HTERT RPE-1 (cell line): ENCODE results near the gene MGRN1.

Experiments
- in situ Hi-C: fragments of 300-500 bp; cut with MboI; formaldehyde crosslinking; loops from 4 replicates; pipeline ENCODE4 v1.14.3; 2020; ENCODE audit warnings: low sequenced_read_pairs

The MGRN1 gene

GRCh38 chr16:4667203-4667963 is 42.8 kb downstream of the MGRN1 start:
- in situ Hi-C loops, result no loop called here

GRCh38 chr16:4668313-4668960 is 43.8 kb downstream of the MGRN1 start:
- in situ Hi-C loops, result no loop called here

- in situ Hi-C loops, result no loop called here
These were observed 48.9 kb downstream of the MGRN1 start for GRCh38 chr16:4673387-4674046.

DNA sequence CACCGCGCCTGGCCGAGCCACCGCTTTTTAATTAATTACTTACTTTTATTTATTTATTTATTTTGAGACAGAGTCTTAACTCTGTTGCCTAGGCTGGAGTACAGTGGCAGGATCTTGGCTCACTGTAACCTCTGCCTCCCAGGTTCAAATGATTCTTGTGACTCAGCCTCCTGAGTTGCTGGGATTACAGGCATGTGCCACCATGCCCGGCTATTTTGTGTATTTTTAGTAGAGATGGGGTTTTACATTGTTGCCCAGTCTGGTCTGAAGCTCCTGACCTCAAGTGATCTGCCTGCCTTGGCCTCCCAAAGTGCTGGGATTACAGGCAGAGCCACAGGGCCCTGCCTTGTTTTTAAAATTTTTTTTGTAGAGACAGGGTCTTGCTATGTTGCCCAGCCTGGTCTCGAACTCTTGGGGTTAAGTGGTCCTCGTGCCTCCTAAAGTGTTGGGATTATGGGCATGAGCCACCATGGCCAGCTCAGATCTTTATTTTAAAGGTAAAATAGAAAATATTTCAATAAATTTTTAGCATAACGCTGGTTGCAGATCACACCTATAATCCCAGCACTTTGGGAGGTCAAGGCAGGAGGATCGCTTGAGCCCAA is 50.4 kb downstream of the MGRN1 start:
- in situ Hi-C loops, result no loop called here

DNA sequence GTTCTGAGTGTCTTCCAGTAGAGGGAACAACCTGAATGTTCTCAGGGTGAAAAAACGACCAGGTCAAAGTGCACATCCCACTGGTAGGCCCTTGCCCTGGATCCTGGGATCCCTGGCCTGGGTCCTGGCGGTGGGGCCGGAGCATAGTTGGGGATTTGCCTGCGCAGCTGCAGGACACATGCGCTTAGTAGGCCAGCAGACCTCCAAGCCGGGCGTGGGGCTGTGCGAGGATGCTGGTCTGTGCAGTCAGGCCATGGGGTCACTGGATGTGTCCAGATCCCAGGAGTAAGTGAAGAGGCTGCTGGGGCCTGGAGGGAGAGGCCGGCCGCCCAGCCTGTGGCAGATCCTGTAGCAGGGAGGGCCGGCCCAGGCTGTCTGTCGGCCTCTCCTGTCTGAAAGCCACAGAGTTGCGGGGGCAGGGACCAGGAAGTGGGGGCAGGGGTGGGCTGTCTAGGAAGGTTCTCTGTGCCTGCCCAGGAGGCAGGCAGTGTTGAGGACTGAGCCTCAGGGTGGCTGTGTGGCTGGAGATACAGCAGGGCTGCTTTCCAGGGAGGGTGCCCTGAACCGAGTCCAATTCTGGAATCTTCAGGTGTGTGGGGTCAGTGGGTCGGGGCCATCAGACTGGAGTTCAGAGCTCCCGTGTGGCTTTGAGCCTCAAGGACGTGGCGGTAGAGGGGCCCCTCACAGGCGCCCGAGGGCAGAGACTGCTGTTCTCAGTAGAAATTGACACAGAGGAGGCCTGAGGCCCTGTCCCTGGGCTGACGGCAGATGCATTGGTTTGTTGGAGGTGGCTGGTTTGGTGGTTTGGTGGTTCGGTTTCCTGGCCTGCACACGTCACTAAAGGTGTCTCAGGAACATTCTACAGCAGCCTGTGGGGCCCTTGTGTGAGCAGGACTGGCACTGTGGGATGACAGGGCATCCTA is 51.5 kb downstream of the MGRN1 start:
- in situ Hi-C loops, result no loop called here

- in situ Hi-C loops, result no loop called here
These were observed 52.2 kb downstream of the MGRN1 start for GRCh38 chr16:4676831-4677230.

GRCh38 chr16:4677390-4677789 is 52.8 kb downstream of the MGRN1 start:
- in situ Hi-C loops, result no loop called here

DNA sequence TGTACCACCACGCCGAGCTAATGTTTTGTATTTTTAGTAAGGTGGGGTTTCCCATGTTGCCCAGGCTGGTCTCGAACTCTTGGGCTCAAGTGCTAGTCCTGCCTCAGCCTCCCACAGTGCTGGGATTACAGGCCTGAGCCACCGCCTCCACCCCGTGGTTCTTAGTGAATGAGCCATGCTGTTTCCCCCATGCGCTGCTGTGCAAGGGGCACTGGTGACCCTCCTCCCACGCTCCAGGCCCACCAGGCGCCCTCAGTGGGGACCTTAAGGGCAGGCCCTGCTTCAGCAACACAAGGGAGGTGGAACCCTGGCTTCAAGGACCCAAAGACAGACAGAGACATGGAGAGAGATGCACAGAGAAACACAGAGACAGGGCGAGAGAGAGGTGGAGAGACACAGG is 53.4 kb downstream of the MGRN1 start:
- in situ Hi-C loops, result no loop called here

- in situ Hi-C loops, result no loop called here
These were observed 54.0 kb downstream of the MGRN1 start for GRCh38 chr16:4678596-4678995.

DNA sequence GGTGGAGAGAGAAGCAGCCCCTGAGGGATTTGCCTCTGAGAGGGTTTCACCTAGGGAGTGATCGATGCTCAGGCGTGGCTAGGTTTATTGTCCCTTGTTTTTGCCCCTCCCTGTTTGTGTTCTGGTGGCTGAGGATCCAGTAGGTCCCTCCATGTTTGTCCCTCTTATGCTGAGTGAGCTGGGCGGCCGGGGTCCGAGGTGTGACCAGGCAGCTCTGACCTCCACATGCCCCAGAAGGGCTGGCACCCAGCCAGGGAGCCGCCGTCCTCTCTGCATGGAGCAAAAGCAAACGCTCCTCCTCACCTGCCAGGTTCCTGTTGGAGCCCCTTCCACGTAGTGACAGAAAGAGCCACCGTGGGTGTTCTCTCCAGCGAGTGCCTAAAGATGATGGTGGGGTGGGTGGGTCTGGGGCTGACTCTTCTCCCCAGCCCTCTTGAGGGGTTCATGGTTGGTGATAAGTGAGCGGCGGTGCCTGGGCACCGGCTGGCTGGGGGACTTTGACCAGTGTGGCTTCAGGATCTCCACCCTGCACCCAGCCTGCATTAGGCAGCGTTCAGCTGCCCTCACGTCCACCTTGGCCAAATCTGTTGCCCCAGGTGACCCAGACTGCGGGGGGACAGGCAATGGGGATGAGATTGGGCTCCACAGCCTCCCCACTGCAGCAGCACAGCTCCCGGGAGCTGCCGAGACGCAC is 54.7 kb downstream of the MGRN1 start:
- in situ Hi-C loops, result no loop called here

DNA sequence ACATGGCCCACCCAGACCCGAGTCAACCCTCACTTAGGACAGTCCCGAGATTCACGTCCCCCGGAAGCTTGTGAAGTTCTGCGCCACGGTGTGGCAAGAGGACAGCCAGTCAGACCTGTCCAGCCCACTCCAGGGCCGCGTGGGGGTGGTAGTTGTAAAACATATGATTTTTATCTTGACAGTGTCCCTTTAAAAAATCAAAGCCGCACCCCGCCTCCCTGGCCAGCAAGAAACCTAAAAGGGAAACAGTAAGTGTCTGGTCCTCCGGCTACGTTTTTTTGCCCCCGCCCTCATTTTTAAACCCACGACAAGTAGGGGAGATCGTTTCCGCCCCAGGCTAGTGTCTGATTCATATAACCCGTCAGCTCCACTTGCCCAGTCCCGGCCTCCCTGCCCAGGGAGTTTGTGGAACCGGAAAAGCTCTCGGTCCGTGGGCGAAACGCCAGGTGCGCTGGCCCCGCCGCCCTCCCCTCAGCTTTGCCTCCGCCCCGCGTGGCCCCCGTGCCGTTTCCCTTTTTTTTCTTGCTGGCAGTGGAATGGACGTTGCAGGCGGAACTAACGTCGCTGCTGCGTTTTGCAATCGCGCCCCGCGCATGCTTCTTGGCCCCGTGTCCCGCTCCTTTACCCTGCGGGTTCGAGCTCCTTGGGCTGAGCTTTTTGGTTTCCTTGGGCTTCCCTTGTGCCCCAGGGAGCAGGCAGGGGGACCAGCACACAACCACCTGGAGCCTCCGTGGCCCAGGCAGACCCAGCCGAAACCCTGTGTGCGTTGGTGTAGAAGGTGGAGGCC is 55.4 kb downstream of the MGRN1 start:
- in situ Hi-C loops, result no loop called here

GRCh38 chr16:4680673-4681470 is 56.2 kb downstream of the MGRN1 start:
- in situ Hi-C loops, result no loop called here

DNA sequence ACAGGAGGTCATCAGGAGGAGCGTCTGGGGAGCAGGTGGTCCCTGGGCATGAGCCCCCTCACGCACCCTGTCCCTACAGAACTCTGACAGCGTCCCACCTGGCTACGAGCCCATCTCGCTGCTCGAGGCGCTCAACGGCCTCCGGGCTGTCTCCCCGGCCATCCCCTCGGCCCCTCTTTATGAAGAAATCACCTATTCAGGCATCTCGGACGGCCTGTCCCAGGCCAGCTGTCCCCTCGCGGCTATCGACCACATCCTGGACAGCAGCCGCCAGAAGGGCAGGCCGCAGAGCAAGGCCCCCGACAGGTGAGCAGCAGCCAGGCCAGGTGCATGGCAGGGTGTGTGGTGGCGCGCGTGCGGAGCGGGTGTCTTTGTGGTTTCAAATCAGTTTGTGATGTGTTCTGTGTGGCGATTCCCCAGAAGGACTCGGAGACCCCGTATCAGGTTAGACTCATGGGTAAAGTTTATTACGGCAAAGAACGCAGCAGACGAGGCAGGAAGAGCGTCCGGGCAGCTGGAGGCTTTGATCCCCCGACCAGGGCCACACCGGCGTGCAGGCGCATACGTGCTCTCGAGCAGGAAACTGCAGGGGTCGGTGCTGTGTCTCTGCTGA is 57.0 kb downstream of the MGRN1 start:
- in situ Hi-C loops, result no loop called here

GRCh38 chr16:4682084-4682591 is 57.5 kb downstream of the MGRN1 start:
- in situ Hi-C loops, result no loop called here

DNA sequence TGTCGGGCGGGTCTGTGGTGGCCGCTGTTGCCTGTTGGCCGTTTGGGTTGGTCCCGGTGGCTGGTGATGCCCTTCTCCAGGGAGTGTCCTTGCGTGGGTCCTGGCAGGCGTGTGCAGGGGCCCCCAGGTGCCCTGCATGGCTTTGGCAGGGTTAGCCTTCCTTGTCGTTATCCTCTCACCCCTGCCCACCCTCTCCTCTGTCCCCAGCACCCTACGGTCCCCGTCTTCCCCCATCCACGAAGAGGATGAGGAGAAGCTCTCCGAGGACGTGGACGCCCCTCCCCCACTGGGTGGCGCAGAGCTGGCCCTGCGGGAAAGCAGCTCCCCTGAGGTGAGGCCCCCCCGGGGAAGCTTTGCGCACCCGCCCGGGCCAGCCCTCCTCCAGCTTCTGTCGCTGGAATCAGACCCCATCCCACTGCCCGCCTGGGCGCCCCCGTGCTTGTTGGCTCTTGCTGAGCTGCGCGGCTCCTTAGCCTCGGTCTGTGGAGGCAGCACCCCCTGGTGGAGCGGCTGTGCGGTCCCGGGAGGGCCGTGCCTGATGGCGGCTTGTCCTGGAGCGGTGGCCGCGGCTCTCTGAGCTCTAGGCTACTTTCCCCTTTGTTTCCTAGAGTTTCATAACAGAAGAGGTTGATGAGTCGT is 58.1 kb downstream of the MGRN1 start:
- in situ Hi-C loops, result no loop called here

- in situ Hi-C loops, result no loop called here
These were observed 58.8 kb downstream of the MGRN1 start for GRCh38 chr16:4683255-4684057.
